Activated CD4-positive, alpha-beta T cell treated with anti-CD3 and anti-CD28 coated beads, Interleukin-2, amount 50 U/mL, for 1 hour (primary cell): Measurements from ENCODE around the gene FLG.
"Not testable (repeated sequence)": the region's sequence is repeated elsewhere in the genome, so short reads cannot be mapped to it uniquely, and the experiment has no call there.

Source experiments
- DNase-seq: peaks from one replicate; pipeline ENCODE4 v3.0.0-alpha.2; 2020

FLG gene

DNA sequence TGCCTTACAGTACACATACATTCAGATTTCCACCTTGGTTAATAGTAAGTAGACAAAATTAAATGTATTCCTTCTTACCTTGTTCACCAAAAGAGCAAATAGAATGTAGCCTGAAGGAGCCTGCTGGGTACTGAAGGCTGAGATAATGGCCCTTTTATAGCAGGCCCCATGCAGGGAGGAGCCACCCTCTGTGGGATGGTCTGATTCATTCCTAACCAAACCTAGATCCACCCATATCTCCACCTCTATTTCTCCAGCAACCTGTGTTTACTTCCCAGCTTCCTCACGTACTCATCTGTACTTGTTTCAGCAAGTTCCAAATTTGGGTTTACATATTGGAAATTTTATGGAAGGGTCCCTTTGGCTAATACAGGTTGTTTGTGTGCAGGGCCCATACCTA lies at the start of gene FLG:
TSS of gene FLG (minus strand) at position 129 of the 400 bp plus-strand sequence. CDS start 9,783 bp downstream, outside the sequence.
- DNase-seq = no peak

DNA sequence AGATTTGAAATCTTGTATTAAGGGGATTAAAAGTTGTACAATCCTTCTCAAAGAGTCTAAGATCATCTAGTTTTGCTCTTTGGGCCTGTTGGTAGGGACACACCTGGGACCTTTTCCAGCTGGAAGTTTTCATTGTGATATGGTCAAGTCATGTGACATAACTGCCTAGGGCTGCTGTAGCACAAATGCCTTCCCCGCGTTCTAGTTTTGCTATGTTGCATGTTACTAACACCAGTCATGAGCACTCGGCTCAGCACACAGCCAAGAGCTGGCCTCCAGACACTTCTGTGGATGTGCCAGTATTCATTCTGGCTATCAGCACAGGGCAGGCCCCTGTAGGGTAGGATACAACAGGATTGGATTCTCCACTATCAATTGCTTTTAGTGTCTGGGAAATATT lies 49.4 kb upstream of the FLG start:
- DNase-seq = no peak

DNA sequence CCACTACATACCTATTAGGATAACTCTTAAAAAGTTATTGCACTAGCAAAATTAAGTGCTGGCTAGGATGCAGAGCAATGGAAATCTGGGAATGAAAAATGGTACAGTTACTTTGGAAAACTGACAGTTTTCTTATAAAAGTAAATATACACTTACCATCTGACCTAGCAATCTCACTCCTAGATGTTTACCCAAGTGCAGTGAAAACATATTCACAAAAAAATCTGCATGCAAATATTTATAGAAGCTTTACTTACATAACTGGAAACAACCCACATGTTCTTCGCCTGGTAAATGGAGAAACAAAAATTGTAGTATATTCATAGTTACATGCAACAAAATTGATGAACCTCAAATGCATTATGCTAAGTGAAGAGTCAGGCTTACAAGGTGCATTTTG lies 47.6 kb upstream of the FLG start:
- no peak for DNase-seq

- DNase-seq = no peak
These were observed 42.4 kb upstream of the FLG start for GRCh38 chr1:152367436-152367835.

DNA sequence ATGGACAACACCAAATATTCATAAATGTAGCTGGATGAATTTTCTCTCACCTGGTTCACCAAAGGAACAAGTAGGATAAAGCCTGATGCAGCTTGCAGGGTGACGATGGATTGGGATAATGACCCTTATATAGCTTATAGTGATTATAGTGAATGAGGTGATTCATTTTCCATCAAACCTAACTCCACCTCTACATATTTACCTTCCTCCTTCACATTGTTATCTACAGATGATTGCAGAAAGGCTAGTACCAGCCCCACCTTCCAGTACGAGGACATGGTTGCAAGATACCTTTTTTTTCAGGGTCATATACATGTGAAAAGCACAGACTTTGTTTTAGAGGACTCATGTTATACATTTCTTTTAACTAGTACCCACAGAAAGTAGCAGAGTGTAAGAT lies 34.9 kb upstream of the FLG start, which contains the start of gene FLG2:
TSS of gene FLG2 (minus strand) at position 101 of the 400 bp plus-strand sequence. CDS start 1,122 bp downstream, outside the sequence.
- no peak for DNase-seq

GRCh38 chr1:152356736-152357135 lies 31.7 kb upstream of the FLG start:
- no peak for DNase-seq

- DNase-seq = no peak
These were observed 24.6 kb upstream of the FLG start for GRCh38 chr1:152349611-152350010.

DNA sequence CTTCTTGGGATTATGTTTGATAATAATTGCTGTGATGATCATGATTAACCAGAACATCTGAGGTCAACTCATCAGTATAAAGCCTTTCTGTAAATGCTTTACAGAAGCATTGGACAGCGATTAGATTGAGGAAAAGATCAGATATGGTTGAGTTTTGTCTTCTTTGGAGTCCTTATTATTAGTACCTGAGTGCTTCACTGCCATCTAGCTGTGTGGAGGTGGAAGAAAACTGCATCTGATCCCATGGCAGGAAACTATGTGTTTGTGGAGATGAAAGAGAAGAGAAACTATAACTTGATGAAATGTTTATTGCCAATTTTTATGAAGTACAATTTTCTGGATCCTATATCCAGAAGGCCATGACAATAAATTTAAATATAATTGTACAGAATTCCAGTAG lies 23.4 kb upstream of the FLG start:
- DNase-seq = no peak

DNA sequence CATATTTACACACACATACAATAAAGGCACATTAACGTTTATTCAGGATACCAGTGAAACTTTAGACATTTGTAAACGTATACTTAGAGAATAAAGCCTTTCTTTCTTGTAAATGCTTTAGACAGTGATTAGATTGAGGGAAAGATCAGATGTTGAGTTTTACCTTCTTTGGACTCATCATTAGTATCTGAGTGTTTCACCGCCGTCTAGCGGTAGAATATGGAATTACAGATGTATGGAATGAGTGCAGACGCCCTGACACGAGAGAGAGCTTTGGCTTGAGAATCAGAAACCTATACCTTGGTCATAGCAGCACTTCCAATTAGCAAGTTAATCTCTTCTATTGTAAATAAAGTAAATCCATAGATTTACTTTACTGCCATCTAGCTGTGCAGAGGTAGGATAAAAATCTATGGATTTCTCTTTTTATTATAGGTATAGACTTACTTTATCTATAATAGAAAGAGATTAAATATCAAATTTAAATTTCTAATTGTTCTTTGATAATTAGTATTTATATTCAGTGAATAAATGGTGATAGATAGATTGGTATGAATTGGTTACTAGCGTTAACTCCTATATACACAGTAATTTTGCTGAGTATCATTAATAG lies 22.2 kb upstream of the FLG start:
- DNase-seq = peak; percentile 24

DNA sequence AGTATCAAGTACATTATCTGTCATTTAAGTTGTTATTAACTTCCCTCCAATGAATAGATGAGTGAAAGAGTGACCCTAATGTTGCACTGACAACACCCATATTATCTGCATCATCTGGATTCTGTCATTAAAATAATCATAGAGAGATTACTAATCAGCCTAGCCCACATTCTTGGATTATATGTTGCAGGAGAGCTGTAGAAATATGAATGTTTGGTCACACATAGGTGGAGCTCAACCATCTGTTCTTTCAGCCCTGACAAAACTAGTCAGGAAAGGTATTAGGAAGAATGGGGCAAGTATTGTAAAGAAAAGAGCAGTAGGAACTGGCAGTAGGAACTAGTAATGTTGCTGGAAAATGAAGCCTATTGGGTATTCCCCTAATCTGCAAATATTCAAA lies 19.4 kb upstream of the FLG start:
- no peak for DNase-seq

GRCh38 chr1:152343006-152343405 lies 18.0 kb upstream of the FLG start:
- no peak for DNase-seq

GRCh38 chr1:152335399-152335798 lies 10.4 kb upstream of the FLG start:
- no peak for DNase-seq

- DNase-seq = no peak
These were observed 3.9 kb upstream of the FLG start for GRCh38 chr1:152328801-152329391.

DNA sequence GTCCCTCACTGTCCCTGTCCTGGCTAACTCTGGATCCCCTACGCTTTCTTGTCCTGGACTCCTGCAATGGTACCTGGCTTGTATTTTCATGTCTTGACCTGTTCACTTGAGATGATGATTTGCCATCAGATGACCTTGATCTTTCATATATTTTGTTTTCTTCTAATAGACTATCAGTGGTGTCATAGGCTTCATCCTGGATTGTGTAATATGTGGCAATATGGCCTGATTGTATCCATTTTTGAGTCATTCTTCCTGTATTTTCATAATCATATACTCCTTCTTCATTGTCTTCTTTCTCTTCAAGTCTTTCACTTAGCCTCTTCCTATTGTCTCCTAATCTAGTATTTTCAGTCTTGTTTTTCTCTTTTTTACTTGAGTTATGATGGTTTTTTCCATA lies 11.1 kb downstream of the FLG start:
- DNase-seq = no peak

DNA sequence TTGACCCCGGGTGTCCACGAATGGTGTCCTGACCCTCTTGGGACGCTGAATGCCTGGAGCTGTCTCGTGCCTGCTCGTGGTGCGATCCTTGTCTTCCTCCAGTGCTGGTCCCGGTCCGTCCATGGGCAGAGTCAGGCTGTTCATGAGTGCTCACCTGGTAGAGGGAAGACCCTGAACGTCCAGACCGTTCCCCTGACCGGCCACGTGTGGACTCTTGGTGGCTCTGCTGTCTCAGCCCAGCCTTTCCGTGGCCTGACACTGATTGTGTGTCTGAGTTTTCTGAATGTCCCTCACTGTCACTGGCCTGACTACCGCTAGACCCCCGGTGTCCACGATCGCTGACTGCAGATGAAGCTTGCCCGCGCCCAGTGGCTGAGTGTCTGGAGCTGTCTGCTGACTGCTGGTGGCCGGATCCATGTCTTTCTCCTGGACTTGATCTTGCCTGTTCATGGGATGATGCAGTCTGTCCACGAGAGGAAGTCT lies 11.7 kb downstream of the FLG start:
- DNase-seq = no peak

DNA sequence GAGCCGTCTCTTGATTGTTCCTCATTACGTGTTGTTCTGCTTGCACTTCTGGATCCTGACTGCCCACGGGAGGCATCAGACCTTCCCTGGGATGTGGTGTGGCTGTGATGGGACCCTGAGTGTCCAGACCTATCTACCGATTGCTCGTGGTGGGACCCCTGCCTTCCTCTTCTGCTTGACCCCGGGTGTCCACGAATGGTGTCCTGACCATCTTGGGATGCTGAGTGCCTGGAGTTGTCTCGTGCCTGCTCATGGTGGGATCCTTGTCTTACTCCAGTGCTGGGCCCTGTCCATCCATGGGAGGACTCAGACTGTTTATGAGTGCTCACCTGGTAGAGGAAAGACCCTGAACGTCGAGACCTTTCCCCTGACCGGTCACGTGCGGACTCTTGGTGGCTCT lies 12.9 kb downstream of the FLG start:
- DNase-seq = not testable (repeated sequence)

- DNase-seq = no peak
These were observed 15.1 kb downstream of the FLG start for GRCh38 chr1:152309955-152310354.

GRCh38 chr1:152309320-152309901 lies 15.6 kb downstream of the FLG start:
- not testable (repeated sequence) for DNase-seq

- DNase-seq = not testable (repeated sequence)
These were observed 16.3 kb downstream of the FLG start for GRCh38 chr1:152308758-152309157.

- DNase-seq = not testable (repeated sequence)
These were observed 17.1 kb downstream of the FLG start for GRCh38 chr1:152307970-152308369.

GRCh38 chr1:152306123-152306522 lies 18.9 kb downstream of the FLG start:
- DNase-seq = not testable (repeated sequence)

- not testable (repeated sequence) for DNase-seq
These were observed 20.3 kb downstream of the FLG start for GRCh38 chr1:152304773-152305172.

DNA sequence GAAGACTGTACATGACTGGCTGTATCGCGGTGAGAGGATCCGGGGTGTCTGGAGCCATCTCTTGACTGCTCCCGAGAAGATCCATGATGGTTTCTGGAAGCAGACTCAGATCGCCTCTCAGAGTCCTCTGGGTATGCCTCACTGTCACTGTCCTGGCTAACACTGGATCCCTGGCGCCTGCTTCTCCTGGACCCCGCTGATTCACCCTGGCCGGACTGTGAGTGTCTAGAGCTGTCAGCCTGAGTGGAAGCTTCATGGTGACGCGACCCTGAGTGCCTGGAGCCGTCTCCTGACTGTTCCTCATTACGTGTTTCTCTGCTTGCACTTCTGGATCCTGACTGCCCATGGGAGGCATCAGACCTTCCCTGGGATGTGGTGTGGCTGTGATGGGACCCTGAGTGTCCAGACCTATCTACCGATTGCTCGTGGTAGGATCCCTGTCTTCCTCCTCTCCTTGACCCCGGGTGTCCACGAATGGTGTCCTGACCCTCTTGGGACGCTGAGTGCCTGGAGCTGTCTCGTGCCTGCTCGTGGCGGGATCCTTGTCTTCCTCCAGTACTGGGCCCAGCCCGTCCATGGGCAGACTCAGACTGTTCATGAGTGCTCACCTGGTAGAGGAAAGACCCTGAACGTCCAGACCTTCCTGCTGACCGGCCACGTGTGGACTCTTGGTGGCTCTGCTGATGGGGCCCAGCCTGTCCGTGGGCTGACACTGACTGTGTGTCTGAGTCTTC lies 21.7 kb downstream of the FLG start:
- not testable (repeated sequence) for DNase-seq

GRCh38 chr1:152256394-152256793 lies 68.6 kb downstream of the FLG start:
- DNase-seq = not testable (repeated sequence)
